WTC11 (cell line): Measurements from ENCODE around the gene LRRC27. TPM values are rescaled to one million over a fixed set of nuclear protein-coding genes. Genes with fewer than 3 reads are reported as not detected.

Source experiments
- ATAC-seq: fragments of 200-7000 bp; cut with Tn5 transposase; 2 replicates; pipeline ENCODE4 v1.10.0; 2021; ENCODE audit warnings: mild to moderate bottlenecking, moderate library complexity
- CTCF ChIA-PET: fragments of 300-600 bp; sonication (Branson Sonifier 250); formaldehyde crosslinking; loops from one replicate; lab custom pipeline; 2021; ENCODE audit warnings: antibody characterized with exemption; lab: Charles Lee
- POLR2A ChIA-PET: fragments of 350-600 bp; sonication (Branson Sonifier 250); formaldehyde crosslinking; loops from one replicate; lab custom pipeline; 2021; ENCODE audit warnings: antibody characterized with exemption; lab: Charles Lee
- DNase-seq: peaks from one replicate; pipeline ENCODE4 v3.0.0; 2021; ENCODE audit warnings: low spot score
- H3K27ac Mint-ChIP-seq: 2 replicates; pipeline ENCODE4 v1.8.0; 2021; ENCODE audit warnings: mixed read lengths
- H3K27me3 Mint-ChIP-seq: 2 replicates; pipeline ENCODE4 v1.8.0; 2021; ENCODE audit warnings: low read depth, mild to moderate bottlenecking, moderate library complexity, mixed read lengths
- H3K36me3 Mint-ChIP-seq: 2 replicates; pipeline ENCODE4 v1.8.0; 2021; ENCODE audit warnings: mixed read lengths
- H3K4me1 Mint-ChIP-seq: 2 replicates; pipeline ENCODE4 v1.8.0; 2022; ENCODE audit warnings: mixed read lengths
- H3K4me3 Mint-ChIP-seq: 2 replicates; pipeline ENCODE4 v1.8.0; 2021; ENCODE audit warnings: mild to moderate bottlenecking, moderate library complexity, mixed read lengths
- H3K9me3 Mint-ChIP-seq: 2 replicates; pipeline ENCODE4 v1.8.0; 2021; ENCODE audit warnings: mixed read lengths
- ATF1 ChIP-seq: sonication (generic); formaldehyde crosslinking; IDR thresholded peaks from 2 replicates; pipeline ENCODE4 v1.8.1; 2023; ENCODE audit warnings: mild to moderate bottlenecking, moderate library complexity, missing genetic modification reagents
- CBFB ChIP-seq: sonication (generic); formaldehyde crosslinking; IDR thresholded peaks from 2 replicates; pipeline ENCODE4 v1.8.1; 2022; ENCODE audit warnings: mild to moderate bottlenecking, low read depth, missing genetic modification reagents
- CREM ChIP-seq: sonication (generic); formaldehyde crosslinking; IDR thresholded peaks from 2 replicates; pipeline ENCODE4 v1.8.1; 2022; ENCODE audit warnings: mild to moderate bottlenecking, missing genetic modification reagents, moderate library complexity
- GRHL2 ChIP-seq: fragments of 250-450 bp; sonication (Bioruptor Pico); IDR thresholded peaks from 2 replicates; pipeline ENCODE4 v1.8.0; 2022; ENCODE audit warnings: mild to moderate bottlenecking, moderate library complexity; ENCODE audit not compliant: insufficient replicate concordance, severe bottlenecking
- GTF2I ChIP-seq: fragments of 250-450 bp; sonication (Bioruptor Pico); conservative IDR thresholded peaks from 2 replicates; pipeline ENCODE4 v1.4.0; 2021; ENCODE audit warnings: mild to moderate bottlenecking
- NFATC4 ChIP-seq: fragments of 250-450 bp; sonication (Bioruptor Pico); IDR thresholded peaks from 2 replicates; pipeline ENCODE4 v1.9.0; 2021; ENCODE audit warnings: mild to moderate bottlenecking
- NR2C2 ChIP-seq: sonication (generic); formaldehyde crosslinking; IDR thresholded peaks from 2 replicates; pipeline ENCODE4 v1.8.0; 2022; ENCODE audit warnings: mild to moderate bottlenecking, missing genetic modification reagents
- OVOL2 ChIP-seq: fragments of 250-450 bp; sonication (Bioruptor Pico); IDR thresholded peaks from 2 replicates; pipeline ENCODE4 v1.9.0; 2021; ENCODE audit warnings: mild to moderate bottlenecking, borderline replicate concordance
- PRRX2 ChIP-seq: fragments of 250-450 bp; sonication (Bioruptor Pico); IDR thresholded peaks from 2 replicates; pipeline ENCODE4 v1.8.0; 2021; ENCODE audit warnings: mild to moderate bottlenecking
- SMAD3 ChIP-seq: sonication (generic); formaldehyde crosslinking; IDR thresholded peaks from 2 replicates; pipeline ENCODE4 v1.8.0; 2022; ENCODE audit warnings: missing genetic modification reagents, mild to moderate bottlenecking, borderline replicate concordance
- TEAD1 ChIP-seq: sonication (generic); formaldehyde crosslinking; IDR thresholded peaks from 2 replicates; pipeline ENCODE4 v1.8.0; 2022; ENCODE audit warnings: mild to moderate bottlenecking, missing genetic modification reagents
- ZNF121 ChIP-seq: sonication (generic); formaldehyde crosslinking; IDR thresholded peaks from 2 replicates; pipeline ENCODE4 v1.8.0; 2023; ENCODE audit warnings: missing genetic modification reagents
- ZNF219 ChIP-seq: sonication (generic); formaldehyde crosslinking; IDR thresholded peaks from 2 replicates; pipeline ENCODE4 v1.8.0; 2023; ENCODE audit warnings: missing genetic modification reagents, mild to moderate bottlenecking, borderline replicate concordance
- ZNF232 ChIP-seq: sonication (generic); formaldehyde crosslinking; IDR thresholded peaks from 2 replicates; pipeline ENCODE4 v1.8.0; 2022; ENCODE audit warnings: mild to moderate bottlenecking, missing genetic modification reagents
- ZNF423 ChIP-seq: fragments of 250-450 bp; sonication (Bioruptor Pico); IDR thresholded peaks from 2 replicates; pipeline ENCODE4 v2.1.2; 2022; ENCODE audit warnings: mild to moderate bottlenecking, moderate library complexity
- total RNA-seq: library from RNA; stranded (reverse); gene quantifications from 3 replicates; pipeline ENCODE4 v1.2.3, GENCODE V29; 2021
- TF ChIP-seq, protein P1 (sequence below): sonication (generic); formaldehyde crosslinking; conservative IDR thresholded peaks from 2 replicates; pipeline ENCODE4 v1.8.1; 2023; ENCODE audit warnings: mild to moderate bottlenecking, low read depth, missing genetic modification reagents, moderate library complexity
- TF ChIP-seq, protein P2 (sequence below): sonication (generic); formaldehyde crosslinking; IDR thresholded peaks from 2 replicates; pipeline ENCODE4 v1.8.0; 2023; ENCODE audit warnings: mild to moderate bottlenecking, missing genetic modification reagents
- TF ChIP-seq, protein P3 (sequence below): fragments of 250-450 bp; sonication (Bioruptor Pico); IDR thresholded peaks from 2 replicates; pipeline ENCODE4 v1.9.0; 2021; ENCODE audit warnings: moderate library complexity, mild to moderate bottlenecking, inconsistent platforms, borderline replicate concordance
- TF ChIP-seq, protein P4 (sequence below): fragments of 250-450 bp; sonication (Bioruptor Pico); IDR thresholded peaks from 2 replicates; pipeline ENCODE4 v2.1.2; 2022; ENCODE audit warnings: mild to moderate bottlenecking, moderate library complexity
- TF ChIP-seq, protein P5 (sequence below): fragments of 250-450 bp; sonication (Bioruptor Pico); IDR thresholded peaks from 2 replicates; pipeline ENCODE4 v1.9.0; 2021; ENCODE audit warnings: mild to moderate bottlenecking, borderline replicate concordance
- TF ChIP-seq, protein P6 (sequence below): sonication (generic); formaldehyde crosslinking; IDR thresholded peaks from 2 replicates; pipeline ENCODE4 v1.8.1; 2022; ENCODE audit warnings: mild to moderate bottlenecking, moderate library complexity, missing genetic modification reagents

The LRRC27 gene
- total RNA-seq, 1 experiment from 2014 or later: 4.4 TPM

DNA sequence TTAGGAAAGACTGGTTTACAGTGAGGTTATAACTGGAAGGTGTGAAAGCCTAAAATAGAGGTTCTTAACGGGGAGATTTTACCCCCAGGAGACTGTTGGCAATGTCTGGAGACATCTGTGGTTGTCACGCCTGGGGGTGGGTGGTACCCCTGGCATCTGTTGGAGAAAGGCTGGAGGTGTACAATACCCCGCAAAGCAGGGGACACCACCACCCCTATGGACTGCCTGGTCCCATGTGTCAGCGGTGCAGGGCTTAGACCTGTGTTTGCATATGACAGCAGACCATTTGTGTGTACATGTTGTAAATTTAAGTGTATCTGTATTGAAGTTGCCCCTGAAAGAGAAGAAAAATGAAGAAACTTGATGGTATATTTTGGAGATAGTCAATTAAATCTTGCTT lies 9.8 kb downstream of the LRRC27 start:
- POLR2A ChIA-PET: no interaction called here
- H3K27ac Mint-ChIP-seq: no peak overlapping the region
- H3K4me3 Mint-ChIP-seq: no peak overlapping the region
- TF ChIP-seq GRHL2 (CRISPR knock-in tag) (no peak), ZNF219 (no peak), NFATC4 (CRISPR knock-in tag) (no peak), TEAD1 (CRISPR knock-in tag) (no peak), ZNF232 (CRISPR knock-in tag) (no peak), ZNF121 (CRISPR knock-in tag) (no peak), CBFB (CRISPR knock-in tag) (no peak), CREM (CRISPR knock-in tag) (no peak), ZNF423 (CRISPR knock-in tag) (no peak), OVOL2 (CRISPR knock-in tag) (no peak), NR2C2 (CRISPR knock-in tag) (no peak), SMAD3 (CRISPR knock-in tag) (no peak)
- TF ChIP-seq, protein P1, sequence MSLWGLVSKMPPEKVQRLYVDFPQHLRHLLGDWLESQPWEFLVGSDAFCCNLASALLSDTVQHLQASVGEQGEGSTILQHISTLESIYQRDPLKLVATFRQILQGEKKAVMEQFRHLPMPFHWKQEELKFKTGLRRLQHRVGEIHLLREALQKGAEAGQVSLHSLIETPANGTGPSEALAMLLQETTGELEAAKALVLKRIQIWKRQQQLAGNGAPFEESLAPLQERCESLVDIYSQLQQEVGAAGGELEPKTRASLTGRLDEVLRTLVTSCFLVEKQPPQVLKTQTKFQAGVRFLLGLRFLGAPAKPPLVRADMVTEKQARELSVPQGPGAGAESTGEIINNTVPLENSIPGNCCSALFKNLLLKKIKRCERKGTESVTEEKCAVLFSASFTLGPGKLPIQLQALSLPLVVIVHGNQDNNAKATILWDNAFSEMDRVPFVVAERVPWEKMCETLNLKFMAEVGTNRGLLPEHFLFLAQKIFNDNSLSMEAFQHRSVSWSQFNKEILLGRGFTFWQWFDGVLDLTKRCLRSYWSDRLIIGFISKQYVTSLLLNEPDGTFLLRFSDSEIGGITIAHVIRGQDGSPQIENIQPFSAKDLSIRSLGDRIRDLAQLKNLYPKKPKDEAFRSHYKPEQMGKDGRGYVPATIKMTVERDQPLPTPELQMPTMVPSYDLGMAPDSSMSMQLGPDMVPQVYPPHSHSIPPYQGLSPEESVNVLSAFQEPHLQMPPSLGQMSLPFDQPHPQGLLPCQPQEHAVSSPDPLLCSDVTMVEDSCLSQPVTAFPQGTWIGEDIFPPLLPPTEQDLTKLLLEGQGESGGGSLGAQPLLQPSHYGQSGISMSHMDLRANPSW: no peak
- TF ChIP-seq, protein P2, sequence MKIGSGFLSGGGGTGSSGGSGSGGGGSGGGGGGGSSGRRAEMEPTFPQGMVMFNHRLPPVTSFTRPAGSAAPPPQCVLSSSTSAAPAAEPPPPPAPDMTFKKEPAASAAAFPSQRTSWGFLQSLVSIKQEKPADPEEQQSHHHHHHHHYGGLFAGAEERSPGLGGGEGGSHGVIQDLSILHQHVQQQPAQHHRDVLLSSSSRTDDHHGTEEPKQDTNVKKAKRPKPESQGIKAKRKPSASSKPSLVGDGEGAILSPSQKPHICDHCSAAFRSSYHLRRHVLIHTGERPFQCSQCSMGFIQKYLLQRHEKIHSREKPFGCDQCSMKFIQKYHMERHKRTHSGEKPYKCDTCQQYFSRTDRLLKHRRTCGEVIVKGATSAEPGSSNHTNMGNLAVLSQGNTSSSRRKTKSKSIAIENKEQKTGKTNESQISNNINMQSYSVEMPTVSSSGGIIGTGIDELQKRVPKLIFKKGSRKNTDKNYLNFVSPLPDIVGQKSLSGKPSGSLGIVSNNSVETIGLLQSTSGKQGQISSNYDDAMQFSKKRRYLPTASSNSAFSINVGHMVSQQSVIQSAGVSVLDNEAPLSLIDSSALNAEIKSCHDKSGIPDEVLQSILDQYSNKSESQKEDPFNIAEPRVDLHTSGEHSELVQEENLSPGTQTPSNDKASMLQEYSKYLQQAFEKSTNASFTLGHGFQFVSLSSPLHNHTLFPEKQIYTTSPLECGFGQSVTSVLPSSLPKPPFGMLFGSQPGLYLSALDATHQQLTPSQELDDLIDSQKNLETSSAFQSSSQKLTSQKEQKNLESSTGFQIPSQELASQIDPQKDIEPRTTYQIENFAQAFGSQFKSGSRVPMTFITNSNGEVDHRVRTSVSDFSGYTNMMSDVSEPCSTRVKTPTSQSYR: no peak
- TF ChIP-seq, protein P3, sequence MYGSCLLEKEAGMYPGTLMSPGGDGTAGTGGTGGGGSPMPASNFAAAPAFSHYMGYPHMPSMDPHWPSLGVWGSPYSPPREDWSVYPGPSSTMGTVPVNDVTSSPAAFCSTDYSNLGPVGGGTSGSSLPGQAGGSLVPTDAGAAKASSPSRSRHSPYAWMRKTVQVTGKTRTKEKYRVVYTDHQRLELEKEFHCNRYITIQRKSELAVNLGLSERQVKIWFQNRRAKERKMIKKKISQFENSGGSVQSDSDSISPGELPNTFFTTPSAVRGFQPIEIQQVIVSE (CRISPR knock-in tag): no peak
- TF ChIP-seq, protein P4, sequence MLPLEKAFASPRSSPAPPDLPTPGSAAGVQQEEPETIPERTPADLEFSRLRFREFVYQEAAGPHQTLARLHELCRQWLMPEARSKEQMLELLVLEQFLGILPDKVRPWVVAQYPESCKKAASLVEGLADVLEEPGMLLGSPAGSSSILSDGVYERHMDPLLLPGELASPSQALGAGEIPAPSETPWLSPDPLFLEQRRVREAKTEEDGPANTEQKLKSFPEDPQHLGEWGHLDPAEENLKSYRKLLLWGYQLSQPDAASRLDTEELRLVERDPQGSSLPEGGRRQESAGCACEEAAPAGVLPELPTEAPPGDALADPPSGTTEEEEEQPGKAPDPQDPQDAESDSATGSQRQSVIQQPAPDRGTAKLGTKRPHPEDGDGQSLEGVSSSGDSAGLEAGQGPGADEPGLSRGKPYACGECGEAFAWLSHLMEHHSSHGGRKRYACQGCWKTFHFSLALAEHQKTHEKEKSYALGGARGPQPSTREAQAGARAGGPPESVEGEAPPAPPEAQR (CRISPR knock-in tag): no peak
- no peaks in the 10 kb centered on the region for H3K36me3 Mint-ChIP-seq
- H3K4me1 Mint-ChIP-seq: peaks cover 9% of the 10 kb centered on the region
- no peaks in the 10 kb centered on the region for H3K27me3 Mint-ChIP-seq
- no peaks in the 10 kb centered on the region for H3K9me3 Mint-ChIP-seq
- CTCF ChIA-PET: no interaction called here
- DNase-seq: no peak
- ATAC-seq: no peak

DNA sequence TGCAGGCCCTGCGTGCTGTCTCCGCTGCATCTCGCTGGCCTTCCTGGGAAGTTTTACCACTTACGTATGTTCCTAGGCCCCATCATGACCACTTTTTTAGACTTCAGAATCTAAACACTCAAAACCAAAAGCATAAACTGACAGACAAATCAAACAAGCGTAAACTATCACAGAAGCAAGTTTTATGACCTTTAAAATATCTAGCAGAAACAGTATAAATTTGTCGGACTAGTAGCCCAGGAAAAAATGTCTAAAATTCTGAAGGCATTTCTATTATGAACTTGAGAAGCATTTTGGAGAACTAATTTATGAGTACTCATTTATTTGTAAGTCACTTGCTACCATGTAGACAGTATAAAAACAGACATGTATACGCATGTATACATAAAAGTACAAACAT lies 10.6 kb downstream of the LRRC27 start:
- ChIA-PET POLR2A (no interaction called here), CTCF (no interaction called here)
- Mint-ChIP-seq H3K4me3 (no peak overlapping the region), H3K27ac (no peak overlapping the region), H3K4me1 (peaks cover 1% of the 10 kb centered on the region; the same call in 1 of the 2 replicates), H3K36me3 (no peaks in the 10 kb centered on the region), H3K9me3 (no peaks in the 10 kb centered on the region), H3K27me3 (no peaks in the 10 kb centered on the region)
- no peak for ATAC-seq
- TF ChIP-seq GTF2I (CRISPR knock-in tag): no peak
- TF ChIP-seq, protein P5, sequence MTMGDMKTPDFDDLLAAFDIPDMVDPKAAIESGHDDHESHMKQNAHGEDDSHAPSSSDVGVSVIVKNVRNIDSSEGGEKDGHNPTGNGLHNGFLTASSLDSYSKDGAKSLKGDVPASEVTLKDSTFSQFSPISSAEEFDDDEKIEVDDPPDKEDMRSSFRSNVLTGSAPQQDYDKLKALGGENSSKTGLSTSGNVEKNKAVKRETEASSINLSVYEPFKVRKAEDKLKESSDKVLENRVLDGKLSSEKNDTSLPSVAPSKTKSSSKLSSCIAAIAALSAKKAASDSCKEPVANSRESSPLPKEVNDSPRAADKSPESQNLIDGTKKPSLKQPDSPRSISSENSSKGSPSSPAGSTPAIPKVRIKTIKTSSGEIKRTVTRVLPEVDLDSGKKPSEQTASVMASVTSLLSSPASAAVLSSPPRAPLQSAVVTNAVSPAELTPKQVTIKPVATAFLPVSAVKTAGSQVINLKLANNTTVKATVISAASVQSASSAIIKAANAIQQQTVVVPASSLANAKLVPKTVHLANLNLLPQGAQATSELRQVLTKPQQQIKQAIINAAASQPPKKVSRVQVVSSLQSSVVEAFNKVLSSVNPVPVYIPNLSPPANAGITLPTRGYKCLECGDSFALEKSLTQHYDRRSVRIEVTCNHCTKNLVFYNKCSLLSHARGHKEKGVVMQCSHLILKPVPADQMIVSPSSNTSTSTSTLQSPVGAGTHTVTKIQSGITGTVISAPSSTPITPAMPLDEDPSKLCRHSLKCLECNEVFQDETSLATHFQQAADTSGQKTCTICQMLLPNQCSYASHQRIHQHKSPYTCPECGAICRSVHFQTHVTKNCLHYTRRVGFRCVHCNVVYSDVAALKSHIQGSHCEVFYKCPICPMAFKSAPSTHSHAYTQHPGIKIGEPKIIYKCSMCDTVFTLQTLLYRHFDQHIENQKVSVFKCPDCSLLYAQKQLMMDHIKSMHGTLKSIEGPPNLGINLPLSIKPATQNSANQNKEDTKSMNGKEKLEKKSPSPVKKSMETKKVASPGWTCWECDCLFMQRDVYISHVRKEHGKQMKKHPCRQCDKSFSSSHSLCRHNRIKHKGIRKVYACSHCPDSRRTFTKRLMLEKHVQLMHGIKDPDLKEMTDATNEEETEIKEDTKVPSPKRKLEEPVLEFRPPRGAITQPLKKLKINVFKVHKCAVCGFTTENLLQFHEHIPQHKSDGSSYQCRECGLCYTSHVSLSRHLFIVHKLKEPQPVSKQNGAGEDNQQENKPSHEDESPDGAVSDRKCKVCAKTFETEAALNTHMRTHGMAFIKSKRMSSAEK (CRISPR knock-in tag): no peak
- TF ChIP-seq, protein P6, sequence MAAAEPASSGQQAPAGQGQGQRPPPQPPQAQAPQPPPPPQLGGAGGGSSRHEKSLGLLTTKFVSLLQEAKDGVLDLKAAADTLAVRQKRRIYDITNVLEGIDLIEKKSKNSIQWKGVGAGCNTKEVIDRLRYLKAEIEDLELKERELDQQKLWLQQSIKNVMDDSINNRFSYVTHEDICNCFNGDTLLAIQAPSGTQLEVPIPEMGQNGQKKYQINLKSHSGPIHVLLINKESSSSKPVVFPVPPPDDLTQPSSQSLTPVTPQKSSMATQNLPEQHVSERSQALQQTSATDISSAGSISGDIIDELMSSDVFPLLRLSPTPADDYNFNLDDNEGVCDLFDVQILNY (CRISPR knock-in tag): no peak
- no peak for TF ChIP-seq ATF1 (CRISPR knock-in tag)
- no peak for TF ChIP-seq PRRX2 (CRISPR knock-in tag)
- DNase-seq: no peak
